Activated naive CD4-positive, alpha-beta T cell treated with anti-CD3 and anti-CD28 coated beads, Interleukin-2, amount 50 U/mL, for 72 hours (primary cell): ENCODE data around the gene ARHGEF26. TPM values are rescaled to one million over a fixed set of nuclear protein-coding genes. Genes with fewer than 3 reads are reported as not detected.

ENCODE experiments used
- total RNA-seq, 2 donors: library from RNA; stranded (reverse); gene quantifications; one replicate each; pipeline ENCODE4 v1.2.3, GENCODE V29; 2022

The ARHGEF26 gene
- total RNA-seq, 2 donors from 2014 or later = 0.19 TPM; not detected in 1

Other genes with a start within 250 kb of the ARHGEF26 start
- 10 to 100 TPM; 67.3 to 85.5 TPM for gene DHX36, start 203.1 kb downstream of the ARHGEF26 start, total RNA-seq